ENCODE measurements around the gene TNFRSF19. TPM values are rescaled to one million over a fixed set of nuclear protein-coding genes. Genes with fewer than 3 reads are reported as not detected.
A peak's percentile ranks its signal among the peaks of the same experiment; 100 is the strongest.

Gene TNFRSF19
- total RNA-seq, 2 experiments from 2014 or later, result not detected

GRCh38 chr13:23579896-23580683 lies 9.9 kb downstream of the TNFRSF19 start:
- Mint-ChIP-seq H3K27me3 (peaks cover 68% of the 10 kb centered on the region), H3K9me3 (no peaks in the 10 kb centered on the region), H3K36me3 (ENCODE audit: low read depth) (no peaks in the 10 kb centered on the region), H3K4me3 (peak overlapping the region; percentile 81), H3K27ac (no peak overlapping the region), H3K4me1 (ENCODE audit: low read depth) (peaks cover 22% of the 10 kb centered on the region)
- ChIA-PET POLR2A (no interaction called here), CTCF (no interaction called here)
- peaks cover 18% of the 10 kb centered on the region for H3K4me1 ChIP-seq (ENCODE audit: insufficient read depth, low read length)
- DNase-seq, result no peak
- ATAC-seq (ENCODE audit: poor library complexity), result no peak
- H3K36me3 ChIP-seq (ENCODE audit: insufficient read depth, low read length), result no peaks in the 10 kb centered on the region
- H3K9me3 ChIP-seq (ENCODE audit: control insufficient read depth in 1 of 2, insufficient read depth in 1 of 2, low read length in 2 of 2), result peaks cover 0 to 5% of the 10 kb centered on the region in 2 experiments
- TF ChIP-seq, protein P1, sequence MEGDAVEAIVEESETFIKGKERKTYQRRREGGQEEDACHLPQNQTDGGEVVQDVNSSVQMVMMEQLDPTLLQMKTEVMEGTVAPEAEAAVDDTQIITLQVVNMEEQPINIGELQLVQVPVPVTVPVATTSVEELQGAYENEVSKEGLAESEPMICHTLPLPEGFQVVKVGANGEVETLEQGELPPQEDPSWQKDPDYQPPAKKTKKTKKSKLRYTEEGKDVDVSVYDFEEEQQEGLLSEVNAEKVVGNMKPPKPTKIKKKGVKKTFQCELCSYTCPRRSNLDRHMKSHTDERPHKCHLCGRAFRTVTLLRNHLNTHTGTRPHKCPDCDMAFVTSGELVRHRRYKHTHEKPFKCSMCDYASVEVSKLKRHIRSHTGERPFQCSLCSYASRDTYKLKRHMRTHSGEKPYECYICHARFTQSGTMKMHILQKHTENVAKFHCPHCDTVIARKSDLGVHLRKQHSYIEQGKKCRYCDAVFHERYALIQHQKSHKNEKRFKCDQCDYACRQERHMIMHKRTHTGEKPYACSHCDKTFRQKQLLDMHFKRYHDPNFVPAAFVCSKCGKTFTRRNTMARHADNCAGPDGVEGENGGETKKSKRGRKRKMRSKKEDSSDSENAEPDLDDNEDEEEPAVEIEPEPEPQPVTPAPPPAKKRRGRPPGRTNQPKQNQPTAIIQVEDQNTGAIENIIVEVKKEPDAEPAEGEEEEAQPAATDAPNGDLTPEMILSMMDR (IDR thresholded peaks at IDR 0.05), result no peak
- no peak overlapping the region for H3K27ac ChIP-seq (ENCODE audit: low read depth in 1 of 2, low read length in 2 of 2)
- intact Hi-C loops (cut with DNase I, micrococcal nuclease), result loop anchor here (2.0 to 10.0 kb wide), 7 partner anchors 113 to 1975 kb away; partner anchors contain the start of genes MICU2 (in 1 of the 2), MIPEP (in 1 of the 2) and SPATA13 (in 1 of the 2)
- H3K4me3 ChIP-seq (ENCODE audit: low read length), result peak overlapping the region; percentile 70
- peaks cover 10 to 35% of the 10 kb centered on the region in 2 experiments for H3K27me3 ChIP-seq (ENCODE audit: control insufficient read depth in 1 of 2, insufficient read depth in 2 of 2, low read length in 2 of 2)

- no peak overlapping the region for H3K27ac ChIP-seq (ENCODE audit: low read depth in 1 of 2, low read length in 2 of 2)
- ChIA-PET CTCF (no interaction called here), POLR2A (no interaction called here)
- TF ChIP-seq, protein P1 (IDR thresholded peaks at IDR 0.05), result no peak
- Mint-ChIP-seq H3K36me3 (ENCODE audit: low read depth) (no peaks in the 10 kb centered on the region), H3K4me1 (ENCODE audit: low read depth) (peaks cover 22% of the 10 kb centered on the region), H3K4me3 (no peak overlapping the region), H3K27me3 (peaks cover 68% of the 10 kb centered on the region), H3K27ac (no peak overlapping the region), H3K9me3 (no peaks in the 10 kb centered on the region)
- no peak for DNase-seq
- H3K4me3 ChIP-seq (ENCODE audit: low read length), result no peak overlapping the region
- intact Hi-C loops (cut with DNase I, micrococcal nuclease), result loop anchor here in 1 of 2 experiments (5.0 kb wide), 1 partner anchor 307 kb away; the partner anchor contains the start of gene MIPEP
- no peak for ATAC-seq (ENCODE audit: poor library complexity)
- H3K4me1 ChIP-seq (ENCODE audit: insufficient read depth, low read length), result peaks cover 18% of the 10 kb centered on the region
- H3K9me3 ChIP-seq (ENCODE audit: control insufficient read depth in 1 of 2, insufficient read depth in 1 of 2, low read length in 2 of 2), result peaks cover 0 to 5% of the 10 kb centered on the region in 2 experiments
- no peaks in the 10 kb centered on the region for H3K36me3 ChIP-seq (ENCODE audit: insufficient read depth, low read length)
- H3K27me3 ChIP-seq (ENCODE audit: control insufficient read depth in 1 of 2, insufficient read depth in 2 of 2, low read length in 2 of 2), result peaks cover 10 to 29% of the 10 kb centered on the region in 2 experiments
These were observed 10.5 kb downstream of the TNFRSF19 start for GRCh38 chr13:23580684-23581060.

GRCh38 chr13:23583491-23583890 lies 13.3 kb downstream of the TNFRSF19 start:
- Mint-ChIP-seq H3K27me3 (peaks cover 71% of the 10 kb centered on the region), H3K27ac (no peak overlapping the region), H3K9me3 (no peaks in the 10 kb centered on the region), H3K4me1 (ENCODE audit: low read depth) (peaks cover 9% of the 10 kb centered on the region), H3K36me3 (ENCODE audit: low read depth) (no peaks in the 10 kb centered on the region), H3K4me3 (no peak overlapping the region)
- H3K27ac ChIP-seq (ENCODE audit: low read depth in 1 of 2, low read length in 2 of 2), result no peak overlapping the region
- DNase-seq (no peak), ATAC-seq (ENCODE audit: poor library complexity) (no peak)
- H3K27me3 ChIP-seq (ENCODE audit: control insufficient read depth in 1 of 2, insufficient read depth in 2 of 2, low read length in 2 of 2), result peaks cover 10 to 28% of the 10 kb centered on the region in 2 experiments
- H3K9me3 ChIP-seq (ENCODE audit: control insufficient read depth in 1 of 2, insufficient read depth in 1 of 2, low read length in 2 of 2), result peaks cover 0 to 5% of the 10 kb centered on the region in 2 experiments
- TF ChIP-seq, protein P1 (IDR thresholded peaks at IDR 0.05), result no peak
- no peaks in the 10 kb centered on the region for H3K36me3 ChIP-seq (ENCODE audit: insufficient read depth, low read length)
- CTCF ChIA-PET, result no interaction called here
- no peak overlapping the region for H3K4me3 ChIP-seq (ENCODE audit: low read length)
- peaks cover 13% of the 10 kb centered on the region for H3K4me1 ChIP-seq (ENCODE audit: insufficient read depth, low read length)
- intact Hi-C loops (cut with DNase I, micrococcal nuclease), result loop anchor here in 1 of 2 experiments (5.0 kb wide), 1 partner anchor 304 kb away; the partner anchor contains the start of gene MIPEP
- POLR2A ChIA-PET, result no interaction called here
